Activated naive CD4-positive, alpha-beta T cell treated with anti-CD3 and anti-CD28 coated beads, Interleukin-2, amount 50 U/mL, for 72 hours (primary cell): ENCODE results near the gene RXFP3. TPM values are rescaled to one million over a fixed set of nuclear protein-coding genes. Genes with fewer than 3 reads are reported as not detected.

Source experiments
- total RNA-seq, 2 donors: library from RNA; stranded (reverse); gene quantifications; one replicate each; pipeline ENCODE4 v1.2.3, GENCODE V29; 2022

The RXFP3 gene
- total RNA-seq, 2 donors from 2014 or later: not detected

Other genes starting within 250 kb of the RXFP3 start
- not detected for gene ADAMTS12, start 44.4 kb upstream of the RXFP3 start, total RNA-seq
- gene SLC45A2, start 48.3 kb downstream of the RXFP3 start, total RNA-seq: under 1 TPM in 1 of 2 donors, not detected in 1; 0.33 TPM
- gene AMACR, start 71.7 kb downstream of the RXFP3 start, total RNA-seq: 1 to 10 TPM; 4.0 to 5.2 TPM
- gene C1QTNF3, start 106.8 kb downstream of the RXFP3 start, total RNA-seq: 1 to 10 TPM; 2.7 to 3.3 TPM